HG02973 (cell line): ENCODE measurements around the gene ANKRD23.
"Not testable (repeated sequence)": the region's sequence is repeated elsewhere in the genome, so short reads cannot be mapped to it uniquely, and the experiment has no call there.

Experiments used
- ATAC-seq: cut with Tn5 transposase; IDR thresholded peaks from one replicate; pipeline ENCODE4 v1.9.1; 2021; ENCODE audit warnings: moderate library complexity; ENCODE audit not compliant: unreplicated experiment

Gene ANKRD23

GRCh38 chr2:96843538-96844268, at the start of gene ANKRD23:
Gene ANKRD23, minus strand, starts transcription at chr2:96844021. Its CDS starts 29 bp downstream, at chr2:96843992.
- ATAC-seq: no peak

GRCh38 chr2:96891591-96892333, 47.9 kb upstream of the ANKRD23 start:
- ATAC-seq: no peak

GRCh38 chr2:96890726-96891385, 47.0 kb upstream of the ANKRD23 start:
- no peak for ATAC-seq

- ATAC-seq: no peak
These were observed 46.4 kb upstream of the ANKRD23 start for GRCh38 chr2:96890252-96890651.

GRCh38 chr2:96889502-96889901, 45.7 kb upstream of the ANKRD23 start:
- not testable (repeated sequence) for ATAC-seq

- ATAC-seq: no peak
These were observed 44.5 kb upstream of the ANKRD23 start for GRCh38 chr2:96888072-96889011.

GRCh38 chr2:96887493-96888012, 43.7 kb upstream of the ANKRD23 start:
- ATAC-seq: no peak

- ATAC-seq: no peak
These were observed 41.9 kb upstream of the ANKRD23 start for GRCh38 chr2:96885432-96886347.

GRCh38 chr2:96884299-96885094, 40.7 kb upstream of the ANKRD23 start:
- no peak for ATAC-seq

- ATAC-seq: no peak
These were observed 39.5 kb upstream of the ANKRD23 start for GRCh38 chr2:96883306-96883705.

- ATAC-seq: no peak
These were observed 39.1 kb upstream of the ANKRD23 start for GRCh38 chr2:96882906-96883305.

- no peak for ATAC-seq
These were observed 38.4 kb upstream of the ANKRD23 start for GRCh38 chr2:96882230-96882629.

GRCh38 chr2:96881349-96882195, 37.8 kb upstream of the ANKRD23 start:
- ATAC-seq: no peak

- ATAC-seq: no peak
These were observed 37.1 kb upstream of the ANKRD23 start for GRCh38 chr2:96880891-96881273.

- no peak for ATAC-seq
These were observed 35.8 kb upstream of the ANKRD23 start for GRCh38 chr2:96879545-96880040.

GRCh38 chr2:96878796-96879544, 35.1 kb upstream of the ANKRD23 start:
- no peak for ATAC-seq

- no peak for ATAC-seq
These were observed 34.4 kb upstream of the ANKRD23 start for GRCh38 chr2:96878171-96878570.
